WTC11 (cell line): Measurements from ENCODE around the gene ALG11. TPM values are rescaled to one million over a fixed set of nuclear protein-coding genes. Genes with fewer than 3 reads are reported as not detected.
"Not testable (repeated sequence)": the region's sequence is repeated elsewhere in the genome, so short reads cannot be mapped to it uniquely, and the experiment has no call there.

ENCODE experiments used
- ATAC-seq: fragments of 200-7000 bp; cut with Tn5 transposase; 2 replicates; pipeline ENCODE4 v1.10.0; 2021; ENCODE audit warnings: mild to moderate bottlenecking, moderate library complexity
- CTCF ChIA-PET: fragments of 300-600 bp; sonication (Branson Sonifier 250); formaldehyde crosslinking; loops from one replicate; lab custom pipeline; 2021; ENCODE audit warnings: antibody characterized with exemption; lab: Charles Lee
- POLR2A ChIA-PET: fragments of 350-600 bp; sonication (Branson Sonifier 250); formaldehyde crosslinking; loops from one replicate; lab custom pipeline; 2021; ENCODE audit warnings: antibody characterized with exemption; lab: Charles Lee
- DNase-seq: peaks from one replicate; pipeline ENCODE4 v3.0.0; 2021; ENCODE audit warnings: low spot score
- H3K27ac Mint-ChIP-seq: 2 replicates; pipeline ENCODE4 v1.8.0; 2021; ENCODE audit warnings: mixed read lengths
- H3K27me3 Mint-ChIP-seq: 2 replicates; pipeline ENCODE4 v1.8.0; 2021; ENCODE audit warnings: low read depth, mild to moderate bottlenecking, moderate library complexity, mixed read lengths
- H3K36me3 Mint-ChIP-seq: 2 replicates; pipeline ENCODE4 v1.8.0; 2021; ENCODE audit warnings: mixed read lengths
- H3K4me1 Mint-ChIP-seq: 2 replicates; pipeline ENCODE4 v1.8.0; 2022; ENCODE audit warnings: mixed read lengths
- H3K4me3 Mint-ChIP-seq: 2 replicates; pipeline ENCODE4 v1.8.0; 2021; ENCODE audit warnings: mild to moderate bottlenecking, moderate library complexity, mixed read lengths
- H3K9me3 Mint-ChIP-seq: 2 replicates; pipeline ENCODE4 v1.8.0; 2021; ENCODE audit warnings: mixed read lengths
- CREB1 ChIP-seq: sonication (generic); formaldehyde crosslinking; IDR thresholded peaks from 2 replicates; pipeline ENCODE4 v1.8.0; 2023; ENCODE audit warnings: mild to moderate bottlenecking, missing genetic modification reagents
- CTCF ChIP-seq: fragments of 200-600 bp; IDR thresholded peaks from 2 replicates; pipeline ENCODE4 v1.8.0; 2022; ENCODE audit warnings: antibody characterized with exemption
- E2F1 ChIP-seq: sonication (generic); formaldehyde crosslinking; IDR thresholded peaks from 2 replicates; pipeline ENCODE4 v1.8.0; 2022; ENCODE audit warnings: mild to moderate bottlenecking, missing genetic modification reagents
- GTF2I ChIP-seq: fragments of 250-450 bp; sonication (Bioruptor Pico); conservative IDR thresholded peaks from 2 replicates; pipeline ENCODE4 v1.4.0; 2021; ENCODE audit warnings: mild to moderate bottlenecking
- MXD4 ChIP-seq: fragments of 250-450 bp; sonication (Bioruptor Pico); IDR thresholded peaks from 2 replicates; pipeline ENCODE4 v1.8.0; 2021; ENCODE audit warnings: mild to moderate bottlenecking, moderate library complexity, borderline replicate concordance
- NFATC4 ChIP-seq: fragments of 250-450 bp; sonication (Bioruptor Pico); IDR thresholded peaks from 2 replicates; pipeline ENCODE4 v1.9.0; 2021; ENCODE audit warnings: mild to moderate bottlenecking
- NR1H2 ChIP-seq: sonication (generic); formaldehyde crosslinking; IDR thresholded peaks from 2 replicates; pipeline ENCODE4 v1.9.0; 2021; ENCODE audit warnings: mild to moderate bottlenecking, moderate library complexity, missing genetic modification reagents
- SP1 ChIP-seq: sonication (generic); formaldehyde crosslinking; conservative IDR thresholded peaks from 2 replicates; pipeline ENCODE4 v1.8.1; 2022; ENCODE audit warnings: missing genetic modification reagents
- TEAD4 ChIP-seq: sonication (generic); formaldehyde crosslinking; IDR thresholded peaks from 2 replicates; pipeline ENCODE4 v1.8.0; 2022; ENCODE audit warnings: mild to moderate bottlenecking, missing genetic modification reagents
- USF2 ChIP-seq: sonication (generic); formaldehyde crosslinking; IDR thresholded peaks from 2 replicates; pipeline ENCODE4 v1.8.1; 2023; ENCODE audit warnings: mild to moderate bottlenecking, missing genetic modification reagents, moderate library complexity
- ZNF219 ChIP-seq: sonication (generic); formaldehyde crosslinking; IDR thresholded peaks from 2 replicates; pipeline ENCODE4 v1.8.0; 2023; ENCODE audit warnings: missing genetic modification reagents, mild to moderate bottlenecking, borderline replicate concordance
- ZNF317 ChIP-seq: sonication (generic); formaldehyde crosslinking; IDR thresholded peaks from 2 replicates; pipeline ENCODE4 v1.8.1; 2023; ENCODE audit warnings: low read depth, mild to moderate bottlenecking, moderate library complexity, missing genetic modification reagents, borderline replicate concordance
- ZNF532 ChIP-seq: fragments of 250-450 bp; sonication (Bioruptor Pico); IDR thresholded peaks from 2 replicates; pipeline ENCODE4 v1.9.0; 2021; ENCODE audit warnings: mild to moderate bottlenecking, borderline replicate concordance
- total RNA-seq: library from RNA; stranded (reverse); gene quantifications from 3 replicates; pipeline ENCODE4 v1.2.3, GENCODE V29; 2021
- TF ChIP-seq, protein P1 (sequence below): fragments of 250-450 bp; sonication (Bioruptor Pico); IDR thresholded peaks from 2 replicates; pipeline ENCODE4 v1.8.0; 2021; ENCODE audit warnings: mild to moderate bottlenecking
- TF ChIP-seq, protein P2 (sequence below): sonication (generic); formaldehyde crosslinking; IDR thresholded peaks from 2 replicates; pipeline ENCODE4 v1.8.1; 2023; ENCODE audit warnings: mild to moderate bottlenecking, missing genetic modification reagents, moderate library complexity
- TF ChIP-seq, protein P3 (sequence below): sonication (generic); formaldehyde crosslinking; IDR thresholded peaks from 2 replicates; pipeline ENCODE4 v1.8.0; 2023; ENCODE audit warnings: missing genetic modification reagents

The ALG11 gene
- total RNA-seq, 1 experiment from 2014 or later = 40.6 TPM

DNA sequence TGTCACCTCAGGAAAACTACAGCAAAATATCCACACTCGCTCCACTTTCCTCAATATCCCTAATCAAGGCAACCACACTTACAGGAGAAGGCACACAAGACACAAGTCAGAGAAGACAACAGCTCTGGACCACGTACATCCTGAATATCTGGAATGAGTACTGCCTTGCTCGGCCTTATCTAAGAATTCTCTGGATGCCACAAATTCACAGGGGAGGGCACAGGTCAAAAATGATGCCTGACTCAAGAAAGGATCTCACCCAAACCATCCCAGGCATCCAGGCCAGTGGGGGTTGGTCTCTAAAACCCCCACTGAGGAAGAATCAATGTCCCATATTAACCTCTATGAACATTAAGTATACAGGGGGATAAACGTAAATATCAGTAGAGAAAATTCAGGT is 30.8 kb upstream of the ALG11 start (continued):
- no peak for TF ChIP-seq MXD4 (CRISPR knock-in tag)

DNA sequence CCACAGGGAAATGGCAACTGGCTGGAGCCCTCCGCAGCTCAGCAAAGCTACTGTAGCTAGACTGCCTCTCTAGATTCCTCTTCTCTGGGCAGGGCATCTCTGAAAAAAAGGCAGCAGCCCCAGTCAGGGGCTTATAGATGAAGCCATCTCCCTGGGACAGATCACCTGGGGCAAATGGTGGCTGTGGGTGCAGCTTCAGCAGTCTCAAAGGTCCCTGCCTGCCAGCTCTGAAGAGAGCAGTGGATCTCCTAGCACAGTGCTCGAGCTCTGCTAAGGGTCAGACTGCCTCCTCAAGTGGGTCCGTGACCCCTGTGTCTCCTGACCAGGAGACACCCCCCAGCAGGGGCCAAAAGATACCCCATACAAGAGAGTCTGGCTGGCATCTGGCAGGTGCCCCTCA is 28.9 kb upstream of the ALG11 start:
- POLR2A ChIA-PET = interaction anchor here (1.0 kb wide), 1 partner anchor 8 kb away, joined by 3 read pairs; no protein-coding TSS in a partner anchor
- CTCF ChIA-PET = not testable (repeated sequence)

DNA sequence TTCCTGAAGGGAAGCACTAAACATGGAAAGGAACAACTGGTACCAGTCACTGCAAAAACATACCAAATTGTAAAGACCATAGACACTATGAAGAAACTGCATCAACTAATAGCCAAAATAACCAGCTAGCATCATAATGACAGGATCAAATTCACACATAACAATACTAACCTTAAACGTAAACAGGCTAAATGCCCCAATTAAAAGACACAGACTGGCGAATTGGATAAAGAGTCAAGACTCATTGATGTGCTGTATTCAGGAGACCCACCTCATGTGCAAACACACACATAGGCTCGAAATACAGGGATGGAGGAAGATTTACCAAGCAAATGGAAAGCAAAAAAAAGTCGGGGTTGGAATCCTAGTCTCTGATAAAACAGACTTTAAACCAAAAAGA is 27.3 kb upstream of the ALG11 start:
- H3K4me3 Mint-ChIP-seq, H3K27me3 Mint-ChIP-seq, H3K36me3 Mint-ChIP-seq, DNase-seq, H3K27ac Mint-ChIP-seq, ATAC-seq, CTCF ChIA-PET, POLR2A ChIA-PET: not testable (repeated sequence)
- H3K9me3 Mint-ChIP-seq = peaks cover 37% of the 10 kb centered on the region
- peaks cover 12% of the 10 kb centered on the region for H3K4me1 Mint-ChIP-seq

More for the DNA sequence above, 28.9 kb upstream of the ALG11 start:
- H3K36me3 Mint-ChIP-seq, DNase-seq, H3K27me3 Mint-ChIP-seq, H3K4me3 Mint-ChIP-seq, ATAC-seq, H3K27ac Mint-ChIP-seq: not testable (repeated sequence)
- H3K9me3 Mint-ChIP-seq = peaks cover 37% of the 10 kb centered on the region
- peaks cover 12% of the 10 kb centered on the region for H3K4me1 Mint-ChIP-seq

DNA sequence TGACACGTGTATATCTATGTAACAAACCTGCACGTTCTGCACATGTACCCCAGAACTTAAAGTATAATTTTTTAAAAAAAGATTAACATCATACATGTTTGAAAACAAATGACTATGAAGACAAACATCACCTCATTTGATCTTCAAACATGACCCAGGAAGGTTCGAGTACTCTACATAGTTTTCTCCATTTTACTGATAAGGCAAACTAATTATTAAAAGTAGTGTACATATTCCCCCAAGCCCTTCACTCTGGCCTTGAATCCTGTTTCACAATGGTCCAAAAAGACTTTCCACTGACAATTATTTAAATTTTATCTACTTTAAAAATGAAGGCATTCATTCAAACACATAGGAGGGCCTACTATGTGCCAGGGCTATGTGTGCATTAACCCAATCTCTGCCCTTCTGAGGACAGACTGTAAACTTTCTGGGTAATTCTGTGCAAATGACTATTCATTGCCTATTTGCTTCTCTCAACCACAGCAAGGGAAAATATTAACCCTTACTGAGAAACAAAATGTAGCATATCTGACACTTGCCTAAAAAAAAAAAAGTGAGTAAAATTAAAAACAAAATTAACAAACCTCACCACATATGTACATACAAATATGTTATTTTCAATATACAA is 23.1 kb upstream of the ALG11 start:
- Mint-ChIP-seq H3K4me1 (no peaks in the 10 kb centered on the region), H3K27me3 (peaks cover 5% of the 10 kb centered on the region; the same call in 1 of the 2 replicates), H3K9me3 (peaks cover 31% of the 10 kb centered on the region), H3K4me3 (no peak overlapping the region), H3K27ac (no peak overlapping the region), H3K36me3 (peaks cover 4% of the 10 kb centered on the region; the same call in 1 of the 2 replicates)
- ChIA-PET POLR2A (no interaction called here), CTCF (no interaction called here)
- ATAC-seq (no peak), DNase-seq (no peak)
- no peak for TF ChIP-seq GTF2I (CRISPR knock-in tag)
- no peak for TF ChIP-seq CREB1
- TF ChIP-seq CTCF = no peak
- TF ChIP-seq NR1H2 (CRISPR knock-in tag) = no peak
- TF ChIP-seq TEAD4 = no peak
- no peak for TF ChIP-seq ZNF532 (CRISPR knock-in tag)
- TF ChIP-seq, protein P1, sequence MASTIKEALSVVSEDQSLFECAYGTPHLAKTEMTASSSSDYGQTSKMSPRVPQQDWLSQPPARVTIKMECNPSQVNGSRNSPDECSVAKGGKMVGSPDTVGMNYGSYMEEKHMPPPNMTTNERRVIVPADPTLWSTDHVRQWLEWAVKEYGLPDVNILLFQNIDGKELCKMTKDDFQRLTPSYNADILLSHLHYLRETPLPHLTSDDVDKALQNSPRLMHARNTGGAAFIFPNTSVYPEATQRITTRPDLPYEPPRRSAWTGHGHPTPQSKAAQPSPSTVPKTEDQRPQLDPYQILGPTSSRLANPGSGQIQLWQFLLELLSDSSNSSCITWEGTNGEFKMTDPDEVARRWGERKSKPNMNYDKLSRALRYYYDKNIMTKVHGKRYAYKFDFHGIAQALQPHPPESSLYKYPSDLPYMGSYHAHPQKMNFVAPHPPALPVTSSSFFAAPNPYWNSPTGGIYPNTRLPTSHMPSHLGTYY (CRISPR knock-in tag) = no peak
- TF ChIP-seq ZNF219 (CRISPR knock-in tag) = no peak
- TF ChIP-seq NFATC4 (CRISPR knock-in tag) = no peak
- no peak for TF ChIP-seq E2F1 (CRISPR knock-in tag)
- no peak for TF ChIP-seq ZNF317 (CRISPR knock-in tag)
- no peak for TF ChIP-seq SP1
- TF ChIP-seq USF2 (CRISPR knock-in tag) = no peak
- TF ChIP-seq, protein P2, sequence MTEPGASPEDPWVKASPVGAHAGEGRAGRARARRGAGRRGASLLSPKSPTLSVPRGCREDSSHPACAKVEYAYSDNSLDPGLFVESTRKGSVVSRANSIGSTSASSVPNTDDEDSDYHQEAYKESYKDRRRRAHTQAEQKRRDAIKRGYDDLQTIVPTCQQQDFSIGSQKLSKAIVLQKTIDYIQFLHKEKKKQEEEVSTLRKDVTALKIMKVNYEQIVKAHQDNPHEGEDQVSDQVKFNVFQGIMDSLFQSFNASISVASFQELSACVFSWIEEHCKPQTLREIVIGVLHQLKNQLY (CRISPR knock-in tag) = no peak
- TF ChIP-seq, protein P3, sequence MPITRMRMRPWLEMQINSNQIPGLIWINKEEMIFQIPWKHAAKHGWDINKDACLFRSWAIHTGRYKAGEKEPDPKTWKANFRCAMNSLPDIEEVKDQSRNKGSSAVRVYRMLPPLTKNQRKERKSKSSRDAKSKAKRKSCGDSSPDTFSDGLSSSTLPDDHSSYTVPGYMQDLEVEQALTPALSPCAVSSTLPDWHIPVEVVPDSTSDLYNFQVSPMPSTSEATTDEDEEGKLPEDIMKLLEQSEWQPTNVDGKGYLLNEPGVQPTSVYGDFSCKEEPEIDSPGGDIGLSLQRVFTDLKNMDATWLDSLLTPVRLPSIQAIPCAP (CRISPR knock-in tag) = no peak
